Stimulated activated CD4-positive, alpha-beta T cell treated with anti-CD3 and anti-CD28 coated beads, Interleukin-12 subunit alpha, Interleukin-12 subunit beta, amount 100 ng/mL, for 24 hours (primary cell): ENCODE measurements around the gene OR8K3.

Source experiments
- DNase-seq, 2 experiments: peaks; one replicate each; pipeline ENCODE4 v3.0.0-alpha.2; 2020; ENCODE audit warnings: low read depth in 2 of 2

Gene OR8K3

GRCh38 chr11:56314844-56315243, at the start of gene OR8K3:
OR8K3 (plus strand) TSS chr11:56315144; CDS start chr11:56318307, 3,163 bp downstream.
- DNase-seq, result no peak

GRCh38 chr11:56271092-56271491, 43.9 kb upstream of the OR8K3 start:
- no peak for DNase-seq

GRCh38 chr11:56273854-56274253, 41.1 kb upstream of the OR8K3 start, which contains the start of gene OR5T1:
OR5T1 (plus strand) TSS chr11:56274154; CDS start chr11:56275639, 1,485 bp downstream.
- no peak for DNase-seq

- no peak for DNase-seq
Measured at GRCh38 chr11:56292154-56292553, 22.8 kb upstream of the OR8K3 start, which contains the start of gene OR8H1. OR8H1 (minus strand) TSS chr11:56292254; CDS start chr11:56291062, 1,192 bp downstream.

GRCh38 chr11:56296898-56297297, 18.0 kb upstream of the OR8K3 start:
- no peak for DNase-seq

- no peak for DNase-seq
Measured at GRCh38 chr11:56307836-56308235, 7.1 kb upstream of the OR8K3 start.

- DNase-seq, result no peak
Measured at GRCh38 chr11:56331861-56332491, 17.0 kb downstream of the OR8K3 start.

- no peak for DNase-seq
Measured at GRCh38 chr11:56333156-56333555, 18.2 kb downstream of the OR8K3 start.

- no peak for DNase-seq
Measured at GRCh38 chr11:56340289-56340688, 25.3 kb downstream of the OR8K3 start.

- DNase-seq, result no peak
Measured at GRCh38 chr11:56345739-56346138, 30.8 kb downstream of the OR8K3 start, which contains the start of gene OR8K1. OR8K1 (plus strand) TSS chr11:56346039; CDS start chr11:56346039, 0 bp downstream.

- DNase-seq, result no peak
Measured at GRCh38 chr11:56353991-56354390, 39.0 kb downstream of the OR8K3 start, which contains the start of gene OR8J1. OR8J1 (plus strand) TSS chr11:56354291; CDS start chr11:56360247, 5,956 bp downstream.
